GM19023 (cell line): ENCODE results near the gene WDR53.
A peak's percentile ranks its signal among the peaks of the same experiment; 100 is the strongest.
"Not testable (repeated sequence)": the region's sequence is repeated elsewhere in the genome, so short reads cannot be mapped to it uniquely, and the experiment has no call there.

Experiments
- ATAC-seq: cut with Tn5 transposase; IDR thresholded peaks from one replicate; pipeline ENCODE4 v1.9.1; 2021; ENCODE audit warnings: mild to moderate bottlenecking, moderate library complexity; ENCODE audit not compliant: unreplicated experiment

WDR53 gene

GRCh38 chr3:196568246-196569002 is at the start of gene WDR53, which contains the start of gene FBXO45:
Gene WDR53, minus strand, starts transcription at chr3:196568554. Its CDS starts 7,079 bp downstream, at chr3:196561475.
Gene FBXO45, plus strand, starts transcription at chr3:196568660. Its CDS starts 325 bp downstream, at chr3:196568985.
- peak; percentile 94 for ATAC-seq

GRCh38 chr3:196617256-196617655 is 48.9 kb upstream of the WDR53 start:
- no peak for ATAC-seq

- not testable (repeated sequence) for ATAC-seq
These were observed 46.9 kb upstream of the WDR53 start for GRCh38 chr3:196615234-196615633.

- ATAC-seq, result no peak
These were observed 43.6 kb upstream of the WDR53 start for GRCh38 chr3:196611761-196612483.

GRCh38 chr3:196609805-196610515 is 41.6 kb upstream of the WDR53 start:
- ATAC-seq, result no peak

- no peak for ATAC-seq
These were observed 41.0 kb upstream of the WDR53 start for GRCh38 chr3:196609343-196609775.

- no peak for ATAC-seq
These were observed 40.3 kb upstream of the WDR53 start for GRCh38 chr3:196608693-196609092.

- no peak for ATAC-seq
These were observed 36.2 kb upstream of the WDR53 start for GRCh38 chr3:196604548-196604947.

- no peak for ATAC-seq
These were observed 35.3 kb upstream of the WDR53 start for GRCh38 chr3:196603683-196604082.

GRCh38 chr3:196602673-196603072 is 34.3 kb upstream of the WDR53 start:
- no peak for ATAC-seq

- ATAC-seq, result no peak
These were observed 32.0 kb upstream of the WDR53 start for GRCh38 chr3:196600359-196600758.

GRCh38 chr3:196599734-196600128 is 31.4 kb upstream of the WDR53 start:
- ATAC-seq, result no peak

GRCh38 chr3:196597971-196598733 is 29.8 kb upstream of the WDR53 start:
- ATAC-seq, result not testable (repeated sequence)

- ATAC-seq, result no peak
These were observed 28.0 kb upstream of the WDR53 start for GRCh38 chr3:196596355-196596754.

- no peak for ATAC-seq
These were observed 21.9 kb upstream of the WDR53 start for GRCh38 chr3:196590279-196590678.

- no peak for ATAC-seq
These were observed 16.8 kb upstream of the WDR53 start for GRCh38 chr3:196585044-196585757.

- no peak for ATAC-seq
These were observed 4.0 kb upstream of the WDR53 start for GRCh38 chr3:196572389-196572788.

- not testable (repeated sequence) for ATAC-seq
These were observed 2.0 kb upstream of the WDR53 start for GRCh38 chr3:196570332-196570731.

GRCh38 chr3:196569003-196569516 is 706 bp upstream of the WDR53 start:
- peak; percentile 39 for ATAC-seq

GRCh38 chr3:196563721-196564225 is 4.6 kb downstream of the WDR53 start:
- no peak for ATAC-seq
